Activated B cell treated with CpG ODN at 0.5 μM for 24 hours (primary cell): ENCODE data around the gene PRKG1. TPM values are rescaled to one million over a fixed set of nuclear protein-coding genes. Genes with fewer than 3 reads are reported as not detected.

Experiments used
- ATAC-seq: fragments of 200-7000 bp; cut with Tn5 transposase; one replicate; pipeline ENCODE4 v1.10.0; 2021; ENCODE audit warnings: low read depth, mild to moderate bottlenecking, moderate library complexity
- CTCF ChIA-PET: fragments of 350-600 bp; sonication (Branson Sonifier 250); formaldehyde crosslinking; loops from one replicate; lab custom pipeline; 2021; ENCODE audit warnings: antibody characterized with exemption; lab: Charles Lee
- POLR2A ChIA-PET: fragments of 350-600 bp; sonication (Branson Sonifier 250); formaldehyde crosslinking; loops from one replicate; lab custom pipeline; 2021; ENCODE audit warnings: antibody characterized with exemption; lab: Charles Lee
- DNase-seq: peaks from one replicate; pipeline ENCODE4 v3.0.0; 2022
- H3K27ac Mint-ChIP-seq: one replicate; pipeline ENCODE4 v1.8.0; 2020; ENCODE audit warnings: mixed read lengths
- H3K27me3 Mint-ChIP-seq: one replicate; pipeline ENCODE4 v1.8.0; 2021; ENCODE audit warnings: mixed read lengths
- H3K36me3 Mint-ChIP-seq: one replicate; pipeline ENCODE4 v1.8.0; 2021; ENCODE audit warnings: low read depth, mixed read lengths
- H3K4me1 Mint-ChIP-seq: one replicate; pipeline ENCODE4 v1.8.0; 2021; ENCODE audit warnings: mixed read lengths
- H3K4me3 Mint-ChIP-seq: one replicate; pipeline ENCODE4 v1.8.0; 2020; ENCODE audit warnings: mild to moderate bottlenecking, mixed read lengths
- H3K9me3 Mint-ChIP-seq: one replicate; pipeline ENCODE4 v1.8.0; 2020; ENCODE audit warnings: mixed read lengths
- intact Hi-C: fragments of 100-400 bp; cut with micrococcal nuclease; formaldehyde crosslinking; loops from one replicate; pipeline ENCODE4 v1.15.1; 2024
- total RNA-seq: library from RNA; stranded (reverse); gene quantifications from 2 replicates; pipeline ENCODE4 v1.2.3, GENCODE V29; 2022
- TF ChIP-seq, protein P1 (sequence below): fragments of 200-600 bp; IDR thresholded peaks from one replicate; pipeline ENCODE4 v1.8.0; 2022; ENCODE audit warnings: antibody characterized with exemption, mild to moderate bottlenecking

The PRKG1 gene
- total RNA-seq, 1 donor from 2014 or later, result not detected

DNA sequence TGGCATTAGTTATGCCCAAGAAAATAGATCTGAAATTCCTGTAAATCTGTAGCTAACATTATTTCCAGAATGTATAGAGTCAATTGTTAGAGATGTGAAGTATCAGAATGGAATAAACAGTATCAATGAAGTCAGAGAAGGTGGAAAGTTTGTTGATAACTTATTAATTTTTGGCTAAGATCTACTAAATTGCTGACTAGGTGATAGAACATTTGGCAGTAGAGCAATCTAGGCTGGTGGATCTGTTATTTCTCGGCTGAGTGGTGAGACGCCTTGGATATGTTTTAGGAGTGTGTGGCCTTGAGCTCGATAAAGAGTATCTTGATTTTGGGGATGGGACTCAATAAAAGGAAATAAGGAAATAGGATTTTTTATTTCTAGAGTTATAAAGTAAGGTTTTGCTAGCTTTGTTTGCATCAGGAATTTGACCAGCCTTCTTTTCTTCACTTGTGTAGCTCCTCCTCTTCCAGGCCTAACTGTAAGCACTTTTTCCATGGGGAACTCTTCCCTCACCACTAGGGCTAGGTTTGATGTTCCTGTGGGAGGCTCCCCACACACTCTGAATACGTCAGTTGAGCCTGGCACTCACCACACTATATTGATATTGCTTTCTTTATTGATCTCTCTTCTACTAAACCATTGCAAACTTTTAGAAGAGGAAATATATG is 711.9 kb downstream of the PRKG1 start:
- H3K36me3 Mint-ChIP-seq, result no peaks in the 10 kb centered on the region
- no peak overlapping the region for H3K4me3 Mint-ChIP-seq
- H3K9me3 Mint-ChIP-seq, result no peaks in the 10 kb centered on the region
- DNase-seq (no peak), ATAC-seq (no peak)
- TF ChIP-seq, protein P1, sequence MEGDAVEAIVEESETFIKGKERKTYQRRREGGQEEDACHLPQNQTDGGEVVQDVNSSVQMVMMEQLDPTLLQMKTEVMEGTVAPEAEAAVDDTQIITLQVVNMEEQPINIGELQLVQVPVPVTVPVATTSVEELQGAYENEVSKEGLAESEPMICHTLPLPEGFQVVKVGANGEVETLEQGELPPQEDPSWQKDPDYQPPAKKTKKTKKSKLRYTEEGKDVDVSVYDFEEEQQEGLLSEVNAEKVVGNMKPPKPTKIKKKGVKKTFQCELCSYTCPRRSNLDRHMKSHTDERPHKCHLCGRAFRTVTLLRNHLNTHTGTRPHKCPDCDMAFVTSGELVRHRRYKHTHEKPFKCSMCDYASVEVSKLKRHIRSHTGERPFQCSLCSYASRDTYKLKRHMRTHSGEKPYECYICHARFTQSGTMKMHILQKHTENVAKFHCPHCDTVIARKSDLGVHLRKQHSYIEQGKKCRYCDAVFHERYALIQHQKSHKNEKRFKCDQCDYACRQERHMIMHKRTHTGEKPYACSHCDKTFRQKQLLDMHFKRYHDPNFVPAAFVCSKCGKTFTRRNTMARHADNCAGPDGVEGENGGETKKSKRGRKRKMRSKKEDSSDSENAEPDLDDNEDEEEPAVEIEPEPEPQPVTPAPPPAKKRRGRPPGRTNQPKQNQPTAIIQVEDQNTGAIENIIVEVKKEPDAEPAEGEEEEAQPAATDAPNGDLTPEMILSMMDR, result no peak
- peaks cover 3% of the 10 kb centered on the region for H3K27me3 Mint-ChIP-seq
- H3K4me1 Mint-ChIP-seq, result no peaks in the 10 kb centered on the region
- H3K27ac Mint-ChIP-seq, result no peak overlapping the region
- intact Hi-C loops, result no loop called here
- CTCF ChIA-PET, result no interaction called here
- POLR2A ChIA-PET, result no interaction called here

DNA sequence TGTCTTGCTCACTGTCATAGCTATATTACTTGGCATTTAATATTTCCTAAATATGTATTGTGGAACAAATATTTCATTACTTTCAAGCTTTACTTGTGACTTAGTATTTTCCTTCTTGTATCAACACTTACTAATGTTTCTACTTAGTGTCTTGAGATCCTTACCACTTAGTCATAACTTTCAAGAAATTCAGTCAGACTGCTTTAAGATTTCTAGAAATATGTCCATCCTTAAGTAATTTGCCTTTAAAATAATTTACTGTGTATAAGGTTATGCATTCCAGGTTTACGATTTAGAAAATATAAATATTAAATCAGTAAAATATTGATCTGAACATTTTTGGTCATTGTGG is 712.4 kb downstream of the PRKG1 start:
- POLR2A ChIA-PET, result no interaction called here
- no peaks in the 10 kb centered on the region for H3K4me1 Mint-ChIP-seq

DNA sequence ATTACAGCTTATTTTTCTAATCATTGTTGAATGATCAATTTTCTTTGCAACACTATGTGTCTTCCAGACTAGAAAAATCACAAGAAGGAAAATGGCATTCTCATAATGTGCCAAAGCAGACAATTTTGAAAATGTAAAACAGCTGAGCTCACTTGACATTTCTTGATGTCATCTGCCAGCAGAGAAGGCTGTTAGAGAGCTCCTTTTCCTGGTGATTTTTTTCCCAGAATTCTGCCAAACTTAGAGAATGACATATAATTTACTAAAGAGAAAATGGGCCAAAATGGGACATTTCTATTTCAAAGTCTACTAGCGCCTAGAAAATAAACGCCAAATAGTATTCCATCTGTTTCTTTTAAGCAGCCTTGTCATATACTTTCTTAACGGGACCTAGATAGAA is 714.0 kb downstream of the PRKG1 start:
- DNase-seq, result no peak
- Mint-ChIP-seq H3K4me3 (no peak overlapping the region), H3K27me3 (no peaks in the 10 kb centered on the region), H3K27ac (no peak overlapping the region), H3K9me3 (peaks cover 17% of the 10 kb centered on the region), H3K36me3 (no peaks in the 10 kb centered on the region), H3K4me1 (no peaks in the 10 kb centered on the region)
- intact Hi-C loops, result no loop called here
- ATAC-seq, result no peak
- TF ChIP-seq, protein P1, result no peak
- ChIA-PET CTCF (no interaction called here), POLR2A (no interaction called here)

More for the DNA sequence above, 712.4 kb downstream of the PRKG1 start:
- Mint-ChIP-seq H3K27me3 (peaks cover 3% of the 10 kb centered on the region), H3K27ac (no peak overlapping the region), H3K9me3 (peaks cover 5% of the 10 kb centered on the region), H3K4me3 (no peak overlapping the region), H3K36me3 (no peaks in the 10 kb centered on the region)
- no peak for ATAC-seq
- CTCF ChIA-PET, result no interaction called here
- no peak for DNase-seq
- TF ChIP-seq, protein P1, result no peak
- intact Hi-C loops, result no loop called here

DNA sequence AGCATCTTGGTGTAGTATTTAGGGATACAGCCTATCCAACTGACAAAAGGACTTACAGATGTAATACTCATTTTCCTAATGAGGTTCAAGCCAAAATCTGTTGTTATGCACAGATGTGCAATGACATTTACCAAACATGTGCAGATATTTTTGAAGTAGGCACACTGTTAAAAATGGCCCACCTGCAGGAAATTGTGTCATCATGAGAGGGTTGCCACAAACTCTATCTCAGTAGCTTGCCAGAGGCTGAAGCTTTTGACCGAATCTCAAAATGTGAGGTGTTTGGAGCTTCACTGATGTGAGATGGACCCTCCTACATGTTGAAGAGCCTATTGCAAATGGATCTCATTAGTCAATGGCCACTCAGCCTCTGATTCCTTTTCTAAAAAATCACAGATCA is 714.8 kb downstream of the PRKG1 start:
- DNase-seq (no peak), ATAC-seq (no peak)
- Mint-ChIP-seq H3K4me3 (no peak overlapping the region), H3K27ac (no peak overlapping the region), H3K4me1 (no peaks in the 10 kb centered on the region), H3K9me3 (peaks cover 19% of the 10 kb centered on the region), H3K36me3 (no peaks in the 10 kb centered on the region), H3K27me3 (no peaks in the 10 kb centered on the region)
- CTCF ChIA-PET, result no interaction called here
- intact Hi-C loops, result no loop called here
- POLR2A ChIA-PET, result no interaction called here
- TF ChIP-seq, protein P1, result no peak

DNA sequence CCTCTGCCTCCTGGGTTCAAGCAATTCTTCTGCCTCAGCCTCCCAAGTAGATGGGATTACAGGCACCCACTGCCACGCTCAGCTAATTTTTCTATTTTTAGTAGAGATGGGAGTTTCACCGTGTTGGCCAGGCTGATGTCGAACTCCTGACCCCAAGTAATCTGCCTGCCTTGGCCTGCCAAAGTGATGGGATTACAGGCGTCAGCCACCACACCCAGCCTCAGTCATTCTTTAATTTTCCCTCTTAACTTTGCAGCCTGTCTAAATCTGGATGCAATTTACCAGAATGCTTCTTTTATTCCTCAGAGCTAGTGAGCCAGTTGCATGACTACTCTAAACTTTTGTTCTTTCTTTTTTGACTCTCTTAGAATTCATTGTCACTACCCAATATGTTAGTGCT is 715.6 kb downstream of the PRKG1 start:
- DNase-seq (no peak), ATAC-seq (no peak)
- Mint-ChIP-seq H3K27ac (no peak overlapping the region), H3K27me3 (no peaks in the 10 kb centered on the region), H3K9me3 (peaks cover 19% of the 10 kb centered on the region), H3K4me1 (no peaks in the 10 kb centered on the region), H3K4me3 (no peak overlapping the region), H3K36me3 (no peaks in the 10 kb centered on the region)
- intact Hi-C loops, result no loop called here
- ChIA-PET CTCF (no interaction called here), POLR2A (no interaction called here)
- TF ChIP-seq, protein P1, result no peak
